Measurements from ENCODE around the gene BICRA. TPM values are rescaled to one million over a fixed set of nuclear protein-coding genes. Genes with fewer than 3 reads are reported as not detected.

The BICRA gene
- total and polyA plus RNA-seq, 2 of the 4 experiments (the other 2 are of a cell fraction), result 1.8 to 3.5 TPM

- Histone ChIP-seq H4K91ac (ENCODE audit: insufficient read depth, low read depth, low read length) (no peak overlapping the region), H3K56ac (ENCODE audit: extremely low read depth, insufficient read depth, low read length) (no peak overlapping the region), H3K27me3 (ENCODE audit: control insufficient read depth, insufficient read depth, low read length) (no peaks in the 10 kb centered on the region), H3K23ac (ENCODE audit: low read depth, low read length) (no peak overlapping the region), H3K4me1 (ENCODE audit: control insufficient read depth, insufficient read depth, low read length) (no peaks in the 10 kb centered on the region), H2AK9ac (replicated peaks; ENCODE audit: low read depth, low read length, poor library complexity) (no peak overlapping the region), H3K14ac (replicated peaks; ENCODE audit: low read depth, low read length) (no peak overlapping the region), H4K5ac (ENCODE audit: low read depth, low read length) (no peak overlapping the region), H2BK20ac (ENCODE audit: low read depth, low read length) (no peak overlapping the region), H3K4me3 (ENCODE audit: insufficient read depth, low read depth, low read length) (no peak overlapping the region), H4K8ac (ENCODE audit: low read depth in 2 of 2, low read length in 2 of 2) (no peak overlapping the region), H3K27ac (ENCODE audit: insufficient read depth, low read length) (no peak overlapping the region), H3K4ac (ENCODE audit: low read depth, low read length) (no peak overlapping the region), H3K79me1 (ENCODE audit: low read depth in 1 of 2, low read length in 2 of 2) (peaks cover 31 to 60% of the 10 kb centered on the region in 2 experiments), H2AK5ac (ENCODE audit: low read depth, low read length) (no peak overlapping the region), H2AFZ (replicated peaks; ENCODE audit: low read length, poor library complexity) (no peak overlapping the region), H3K9me1 (ENCODE audit: insufficient read depth, low read length) (peaks cover 11% of the 10 kb centered on the region; the same call in 1 of the 2 replicates), H3K4me2 (ENCODE audit: low read depth, low read length) (no peak overlapping the region), H3K9ac (ENCODE audit: low read depth, low read length) (no peak overlapping the region), H3K36me3 (ENCODE audit: control insufficient read depth, insufficient read depth, low read length) (peaks cover 24% of the 10 kb centered on the region), H2BK5ac (ENCODE audit: low read depth, low read length, poor library complexity, severe bottlenecking) (no peak overlapping the region), H4K20me1 (ENCODE audit: insufficient read depth, low read length) (peaks cover 22% of the 10 kb centered on the region), H2BK120ac (ENCODE audit: low read depth, low read length) (no peak overlapping the region), H2BK15ac (ENCODE audit: low read depth, low read length) (no peak overlapping the region), H3K18ac (ENCODE audit: low read depth, low read length) (no peak overlapping the region), H3K9me3 (ENCODE audit: control insufficient read depth, insufficient read depth, low read length) (no peaks in the 10 kb centered on the region)
- no CpG with 5 or more reads among the region's 7 CpGs for WGBS, 2 experiments (ENCODE audit: extremely low coverage in 2 of 2, insufficient read length in 1 of 2)
- ChIA-PET CTCF (interaction anchor here (1.3 kb wide), 1 partner anchor 251 kb away, joined by 3 read pairs; no protein-coding TSS in a partner anchor), POLR2A (ENCODE audit: unreplicated experiment) (no interaction called here)
- TF ChIP-seq, protein P1, sequence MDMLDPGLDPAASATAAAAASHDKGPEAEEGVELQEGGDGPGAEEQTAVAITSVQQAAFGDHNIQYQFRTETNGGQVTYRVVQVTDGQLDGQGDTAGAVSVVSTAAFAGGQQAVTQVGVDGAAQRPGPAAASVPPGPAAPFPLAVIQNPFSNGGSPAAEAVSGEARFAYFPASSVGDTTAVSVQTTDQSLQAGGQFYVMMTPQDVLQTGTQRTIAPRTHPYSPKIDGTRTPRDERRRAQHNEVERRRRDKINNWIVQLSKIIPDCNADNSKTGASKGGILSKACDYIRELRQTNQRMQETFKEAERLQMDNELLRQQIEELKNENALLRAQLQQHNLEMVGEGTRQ (IDR thresholded peaks at IDR 0.05; ENCODE audit: low read depth, low read length), result no peak
- TF ChIP-seq CHD1 (IDR thresholded peaks at IDR 0.05; ENCODE audit: low read depth, low read length), result no peak
- TF ChIP-seq RCOR1 (IDR thresholded peaks at IDR 0.05; ENCODE audit: insufficient replicate concordance, low read length), result no peak
- DNase-seq (no peak), ATAC-seq (ENCODE audit: low read depth) (no peak)
- in situ Hi-C loops (cut with MboI; ENCODE audit: low sequenced_read_pairs), result no loop called here
- intact Hi-C loops (cut with micrococcal nuclease), result no loop called here
- BruUV-seq (replicated peaks), result no TSS peak
- dilution Hi-C loops (cut with HindIII; ENCODE audit: low sequenced_read_pairs, unreplicated experiment), result no loop called here
Observed at GRCh38 chr19:47687906-47688305, 79.0 kb downstream of the BICRA start.
